H7 (cell line): Measurements from ENCODE around the gene TCAP. TPM values are rescaled to one million over a fixed set of nuclear protein-coding genes. Genes with fewer than 3 reads are reported as not detected.

Source experiments
- DNase-seq: peaks from one replicate; pipeline ENCODE4 v3.0.0; 2012
- H3K27me3 ChIP-seq: 2 replicates; pipeline ENCODE4 v1.6.0; 2011; ENCODE audit warnings: mild to moderate bottlenecking, low read length; ENCODE audit not compliant: control insufficient read depth, insufficient read depth
- H3K36me3 ChIP-seq: replicated peaks from 2 replicates; pipeline ENCODE4 v1.5.1; 2011; ENCODE audit warnings: low read length; ENCODE audit not compliant: control insufficient read depth, insufficient read depth
- H3K4me3 ChIP-seq: 2 replicates; pipeline ENCODE4 v1.5.1; 2011; ENCODE audit warnings: low read depth, mild to moderate bottlenecking, control low read depth, low read length, moderate library complexity; ENCODE audit not compliant: insufficient read depth
- total RNA-seq: library from RNA; depleted of rRNA; stranded (reverse); fragments of >200 nt; shearing (Covaris generic); gene quantifications from 2 replicates; pipeline ENCODE4 v1.2.3, GENCODE V29; 2014; rRNA removed

The TCAP gene, protein sequence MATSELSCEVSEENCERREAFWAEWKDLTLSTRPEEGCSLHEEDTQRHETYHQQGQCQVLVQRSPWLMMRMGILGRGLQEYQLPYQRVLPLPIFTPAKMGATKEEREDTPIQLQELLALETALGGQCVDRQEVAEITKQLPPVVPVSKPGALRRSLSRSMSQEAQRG
- 0.69 and 2.7 TPM in 2 replicates for total RNA-seq

DNA sequence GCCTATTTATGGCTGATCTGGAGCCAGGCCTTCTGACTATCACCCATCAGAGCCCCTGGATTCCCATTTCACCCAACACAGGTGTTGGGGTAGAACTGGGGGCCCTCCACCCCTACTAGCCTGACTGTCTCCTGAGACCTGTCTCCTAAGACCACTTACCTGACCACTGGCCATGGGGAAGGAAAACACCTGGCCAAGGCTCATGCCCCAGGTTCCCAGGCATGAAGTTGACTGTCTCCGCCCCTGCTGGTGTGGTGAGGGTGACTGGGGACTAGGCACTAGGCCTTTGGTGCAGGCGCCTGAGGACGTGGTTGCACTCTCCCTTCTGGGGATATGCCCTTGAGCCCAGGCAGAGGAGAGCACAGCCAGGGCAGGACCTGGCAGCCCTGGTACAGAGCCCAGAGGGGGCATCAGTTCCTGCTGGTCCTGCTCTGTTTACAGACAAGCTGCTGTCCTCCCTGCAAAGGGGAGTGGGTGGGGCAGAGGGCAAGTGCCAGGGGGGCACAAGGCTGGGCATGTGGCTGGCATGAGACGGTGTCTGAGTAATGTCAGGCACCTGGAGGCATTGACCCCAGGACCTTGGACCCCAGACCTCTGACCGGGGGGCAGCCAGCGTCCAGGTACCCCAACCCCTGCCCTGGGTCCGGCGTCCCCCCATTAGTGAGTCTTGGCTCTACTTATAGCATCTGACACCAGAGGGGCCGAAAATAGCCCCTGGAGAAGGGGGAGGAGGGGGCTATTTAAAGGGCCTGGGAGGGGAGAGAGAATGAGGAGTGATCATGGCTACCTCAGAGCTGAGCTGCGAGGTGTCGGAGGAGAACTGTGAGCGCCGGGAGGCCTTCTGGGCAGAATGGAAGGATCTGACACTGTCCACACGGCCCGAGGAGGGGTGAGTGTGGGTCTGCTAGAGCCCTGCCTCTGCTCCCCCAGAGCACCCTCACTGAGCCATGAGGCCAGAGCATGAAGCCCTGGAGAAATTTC, at the start of gene TCAP:
TCAP (plus strand) TSS at position 769 of the 981 bp plus-strand sequence; CDS start at position 780, 11 bp downstream.
- Histone ChIP-seq H3K27me3 (peaks cover 36% of the 10 kb centered on the region), H3K4me3 (no peak within 1 kb of the TSS; the same call in 1 of the 2 replicates), H3K36me3 (peaks cover 3% of the 10 kb centered on the region)
- peak; percentile 57 for DNase-seq

GRCh38 chr17:39615434-39615833, 49.7 kb upstream of the TCAP start:
- Histone ChIP-seq H3K27me3 (peaks cover 77% of the 10 kb centered on the region), H3K36me3 (no peaks in the 10 kb centered on the region), H3K4me3 (no peak overlapping the region)
- no peak for DNase-seq

- Histone ChIP-seq H3K4me3 (peak overlapping the region; percentile 39), H3K27me3 (peaks cover 75% of the 10 kb centered on the region), H3K36me3 (no peaks in the 10 kb centered on the region)
- no peak for DNase-seq
Observed at GRCh38 chr17:39617100-39617445, 48.1 kb upstream of the TCAP start.

DNA sequence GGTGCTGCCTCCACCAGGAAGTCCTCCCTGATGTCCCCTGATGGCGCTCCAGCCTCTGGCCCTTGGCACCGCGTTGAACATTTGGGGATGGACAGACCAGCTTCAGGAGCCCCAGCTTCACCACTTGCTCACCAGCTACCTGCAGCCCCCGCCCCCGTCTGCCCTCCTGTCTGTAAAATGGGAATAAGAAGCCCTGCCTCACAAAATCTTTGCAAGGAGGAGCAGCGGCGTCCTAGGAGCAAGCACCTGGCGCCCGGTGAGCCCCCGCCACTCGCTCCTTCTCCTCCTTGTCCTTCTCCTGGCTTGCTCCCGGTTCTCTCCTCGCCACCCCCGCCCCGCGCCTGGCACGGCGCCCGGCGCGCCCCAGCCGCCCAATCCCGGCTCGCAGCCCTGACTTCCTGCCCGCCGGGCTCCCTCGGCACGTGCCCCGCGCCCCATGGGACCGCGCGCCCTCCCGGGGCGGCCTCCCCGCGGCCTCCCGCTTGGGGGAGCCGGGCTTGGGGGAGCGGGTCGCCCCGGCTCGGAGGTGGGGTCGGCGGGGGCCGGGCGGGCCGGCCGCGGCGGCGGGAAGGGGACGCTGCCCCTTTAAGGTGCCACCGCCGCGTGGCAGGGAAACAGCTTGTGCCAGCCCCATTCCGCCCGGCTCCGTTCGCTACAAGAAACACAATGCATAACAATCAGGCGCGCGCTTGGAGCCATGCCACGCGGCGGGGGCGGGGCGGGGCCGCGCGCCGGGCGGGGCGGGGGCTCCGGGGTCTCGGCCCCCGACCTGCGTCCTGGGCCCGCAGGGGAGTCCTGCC, 47.5 kb upstream of the TCAP start:
- Histone ChIP-seq H3K27me3 (peaks cover 76% of the 10 kb centered on the region), H3K36me3 (no peaks in the 10 kb centered on the region), H3K4me3 (peak overlapping the region; percentile 39)
- DNase-seq = peak; percentile 90

- Histone ChIP-seq H3K36me3 (no peaks in the 10 kb centered on the region), H3K27me3 (peaks cover 69% of the 10 kb centered on the region), H3K4me3 (peak overlapping the region; percentile 39)
- DNase-seq = peak; percentile 78
Observed at GRCh38 chr17:39618246-39618913, 46.8 kb upstream of the TCAP start.

- H3K4me3 ChIP-seq = no peak overlapping the region
- DNase-seq = peak; percentile 48
Observed at GRCh38 chr17:39618956-39619785, 46.0 kb upstream of the TCAP start.

DNA sequence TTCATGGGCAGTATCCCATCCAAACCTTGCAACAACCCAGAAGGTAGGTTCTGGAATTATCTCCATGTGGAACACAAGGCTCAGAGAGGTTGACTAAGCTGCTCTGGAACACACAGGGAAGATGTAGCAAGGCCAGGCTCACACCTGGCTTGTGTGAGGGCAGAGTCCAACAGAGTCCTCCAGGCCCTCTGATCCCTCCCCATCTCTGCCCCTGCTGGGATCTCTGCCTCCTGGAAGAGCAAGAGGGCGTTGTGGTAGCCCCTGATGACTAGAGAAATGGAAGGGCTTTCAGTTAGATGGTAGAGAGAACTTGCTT, 45.4 kb upstream of the TCAP start:
- no peak for DNase-seq
- no peak overlapping the region for H3K4me3 ChIP-seq
- no peaks in the 10 kb centered on the region for H3K36me3 ChIP-seq
- H3K27me3 ChIP-seq = peaks cover 65% of the 10 kb centered on the region

More at GRCh38 chr17:39618956-39619785, 46.0 kb upstream of the TCAP start:
- peaks cover 66% of the 10 kb centered on the region for H3K27me3 ChIP-seq
- H3K36me3 ChIP-seq = no peaks in the 10 kb centered on the region

DNA sequence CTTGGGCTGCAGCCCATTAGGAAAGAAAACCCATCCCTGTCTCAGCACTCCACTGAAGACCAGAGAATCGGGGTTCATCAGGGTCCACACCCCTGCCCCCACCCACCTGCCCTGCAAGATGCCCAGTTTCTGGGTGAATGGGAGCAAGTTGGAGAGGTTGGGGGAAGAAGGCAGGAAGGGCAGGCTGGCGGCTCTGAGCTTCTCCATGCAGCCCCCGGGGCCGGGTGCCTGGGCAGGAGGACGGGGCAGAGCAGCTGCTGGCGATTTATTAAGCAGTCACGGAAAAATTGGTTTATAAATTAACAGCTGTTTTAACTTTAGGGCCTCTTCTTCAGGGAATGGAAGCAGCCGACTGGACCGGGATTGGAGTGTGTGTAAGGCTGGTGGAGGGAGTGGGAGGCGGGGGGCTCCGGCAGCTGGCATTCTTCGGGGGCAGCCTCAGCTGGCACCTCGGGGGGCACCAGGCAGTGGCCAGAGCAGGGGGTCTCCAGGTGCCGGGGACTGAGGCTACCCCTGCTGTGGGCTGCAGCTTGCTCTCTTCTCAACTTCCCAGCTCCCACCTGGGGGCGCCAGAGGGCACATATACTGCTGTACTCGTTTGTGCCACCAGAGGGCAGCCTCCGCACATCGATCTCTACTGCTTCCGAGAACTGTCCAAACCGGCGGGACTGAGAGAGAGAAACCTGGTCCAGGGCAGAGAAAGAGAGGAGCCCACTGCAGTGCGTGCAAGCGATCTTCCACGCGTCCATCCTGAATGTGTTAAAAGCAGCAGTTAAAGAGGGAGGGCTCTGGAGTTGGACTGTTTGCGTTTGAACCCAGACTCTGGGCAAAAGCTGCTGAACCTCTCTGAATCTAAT, 43.4 kb upstream of the TCAP start:
- Histone ChIP-seq H3K36me3 (no peaks in the 10 kb centered on the region), H3K27me3 (peaks cover 67% of the 10 kb centered on the region), H3K4me3 (no peak overlapping the region)
- DNase-seq = peak; percentile 95

DNA sequence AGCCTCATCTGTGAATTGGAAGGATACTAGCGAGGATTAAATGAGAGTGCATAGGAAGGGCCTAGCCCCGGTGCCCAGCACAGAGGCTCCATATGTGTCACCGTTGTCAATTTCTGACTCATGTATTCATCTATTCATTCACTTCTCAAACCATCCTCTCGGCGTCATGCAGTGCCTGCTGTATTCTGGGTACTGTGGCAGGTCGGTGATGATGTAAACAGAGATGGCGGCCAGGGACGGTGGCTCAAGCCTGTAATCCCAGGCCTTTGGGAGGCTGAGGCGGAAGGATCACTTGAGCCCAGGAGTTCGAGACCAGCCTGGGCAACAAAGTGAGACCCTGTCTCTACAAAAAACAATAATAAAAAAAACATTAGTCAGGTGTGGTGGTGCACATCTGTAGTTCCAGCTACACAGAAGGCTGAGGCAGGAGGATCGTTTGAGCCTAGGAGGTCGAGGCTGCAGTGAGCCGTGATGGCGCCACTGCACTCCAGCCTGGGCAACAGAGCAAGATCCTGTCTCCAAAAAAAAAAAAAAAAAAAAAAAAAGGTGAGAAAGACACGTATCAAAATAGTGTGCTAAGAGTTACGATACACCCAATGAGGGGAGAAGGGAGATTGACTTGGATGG, 42.7 kb upstream of the TCAP start:
- peaks cover 67% of the 10 kb centered on the region for H3K27me3 ChIP-seq
- no peak for DNase-seq
- H3K4me3 ChIP-seq = no peak overlapping the region
- H3K36me3 ChIP-seq = no peaks in the 10 kb centered on the region

DNA sequence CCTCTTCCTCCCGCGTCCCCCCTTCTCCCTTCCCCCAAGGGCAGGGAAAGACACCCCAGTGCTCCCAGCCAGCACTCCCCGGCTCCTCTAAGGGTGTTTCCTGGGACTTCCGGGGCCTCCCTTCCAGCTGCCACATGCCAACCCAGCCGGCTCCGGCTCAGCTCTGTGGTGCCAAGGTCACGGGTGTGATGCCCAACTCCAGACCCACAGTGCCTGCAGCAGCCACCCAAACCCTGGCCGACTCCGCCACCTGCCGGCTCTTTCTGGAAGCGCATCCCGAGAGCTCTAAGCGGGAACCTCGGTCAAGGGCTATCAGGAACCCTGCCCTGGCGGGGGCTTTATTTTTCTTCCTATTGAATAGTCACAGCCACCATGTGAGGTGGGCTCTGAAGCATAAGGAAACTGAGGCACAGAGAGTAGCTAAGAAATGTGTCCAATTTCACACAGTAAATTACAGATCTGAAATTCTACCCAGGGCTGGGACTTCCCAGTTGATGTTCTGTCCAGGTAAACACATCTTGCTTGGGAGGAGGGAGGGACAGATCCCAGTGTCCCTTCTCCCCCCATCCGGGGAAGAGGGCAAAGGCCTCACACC, 41.7 kb upstream of the TCAP start:
- Histone ChIP-seq H3K27me3 (peaks cover 71% of the 10 kb centered on the region), H3K4me3 (no peak overlapping the region), H3K36me3 (no peaks in the 10 kb centered on the region)
- peak; percentile 94 for DNase-seq

- peaks cover 67% of the 10 kb centered on the region for H3K27me3 ChIP-seq
- no peaks in the 10 kb centered on the region for H3K36me3 ChIP-seq
- DNase-seq = no peak
- H3K4me3 ChIP-seq = no peak overlapping the region
Observed at GRCh38 chr17:39624313-39624712, 40.8 kb upstream of the TCAP start.

GRCh38 chr17:39625198-39625785, 39.9 kb upstream of the TCAP start:
- H3K36me3 ChIP-seq = no peaks in the 10 kb centered on the region
- no peak for DNase-seq
- H3K4me3 ChIP-seq = no peak overlapping the region
- peaks cover 60% of the 10 kb centered on the region for H3K27me3 ChIP-seq
